Measurements from ENCODE around the gene NFIA.

NFIA gene

GRCh38 chr1:61152469-61153105 is 70.2 kb downstream of the NFIA start:
- DNase-seq (ENCODE audit: low spot score) = no peak

GRCh38 chr1:61156576-61157467 is 74.5 kb downstream of the NFIA start:
- DNase-seq (ENCODE audit: low spot score) = no peak

- DNase-seq (ENCODE audit: low spot score) = no peak
These were observed 75.2 kb downstream of the NFIA start for GRCh38 chr1:61157468-61157987.

GRCh38 chr1:61158591-61158990 is 76.2 kb downstream of the NFIA start:
- DNase-seq (ENCODE audit: low spot score) = no peak

GRCh38 chr1:61160526-61160925 is 78.2 kb downstream of the NFIA start:
- DNase-seq (ENCODE audit: low spot score) = peak; percentile 75

- no peak for DNase-seq (ENCODE audit: low spot score)
These were observed 80.3 kb downstream of the NFIA start for GRCh38 chr1:61162520-61163258.

- DNase-seq (ENCODE audit: low spot score) = no peak
These were observed 81.0 kb downstream of the NFIA start for GRCh38 chr1:61163355-61163754.

GRCh38 chr1:61165402-61165801 is 83.0 kb downstream of the NFIA start:
- DNase-seq (ENCODE audit: low spot score) = no peak

- DNase-seq (ENCODE audit: low spot score) = no peak
These were observed 84.9 kb downstream of the NFIA start for GRCh38 chr1:61167309-61167708.

- DNase-seq (ENCODE audit: low spot score) = no peak
These were observed 86.7 kb downstream of the NFIA start for GRCh38 chr1:61169045-61169444.

GRCh38 chr1:61169634-61170033 is 87.3 kb downstream of the NFIA start:
- no peak for DNase-seq (ENCODE audit: low spot score)

GRCh38 chr1:61170328-61171238 is 88.2 kb downstream of the NFIA start:
- DNase-seq (ENCODE audit: low spot score) = peak; percentile 13

GRCh38 chr1:61171346-61171745 is 89.0 kb downstream of the NFIA start:
- DNase-seq (ENCODE audit: low spot score) = no peak

- DNase-seq (ENCODE audit: low spot score) = no peak
These were observed 89.6 kb downstream of the NFIA start for GRCh38 chr1:61171974-61172373.

- DNase-seq (ENCODE audit: low spot score) = no peak
These were observed 90.8 kb downstream of the NFIA start for GRCh38 chr1:61173118-61173517.

GRCh38 chr1:61174060-61174795 is 91.9 kb downstream of the NFIA start:
- no peak for DNase-seq (ENCODE audit: low spot score)

GRCh38 chr1:61175976-61176375 is 93.6 kb downstream of the NFIA start:
- DNase-seq (ENCODE audit: low spot score) = no peak

GRCh38 chr1:61181067-61182038 is 99.0 kb downstream of the NFIA start:
- DNase-seq (ENCODE audit: low spot score) = no peak

- DNase-seq (ENCODE audit: low spot score) = no peak
These were observed 99.7 kb downstream of the NFIA start for GRCh38 chr1:61182049-61182448.

GRCh38 chr1:61182480-61182879 is 100.1 kb downstream of the NFIA start:
- no peak for DNase-seq (ENCODE audit: low spot score)
